Measurements from ENCODE around the gene PCGF3.
A peak's percentile ranks its signal among the peaks of the same experiment; 100 is the strongest.

Gene PCGF3

GRCh38 chr4:784401-785331 is 79.0 kb downstream of the PCGF3 start:
- CTCF ChIA-PET, result interaction anchor here (2.6 kb wide), 1 partner anchor 9 kb away, joined by 9 read pairs; no protein-coding TSS in a partner anchor
- no peak for DNase-seq
- no peaks in the 10 kb centered on the region for H3K9me3 ChIP-seq (ENCODE audit: control extremely low read depth in 1 of 5, control insufficient read depth in 4 of 5, insufficient read depth in 2 of 5, low read depth in 1 of 5, low read length in 4 of 5)
- POLR2A ChIA-PET, result interaction anchor here (0.6 to 1.0 kb wide), 2 partner anchors 9 to 141 kb away, joined by 3 read pairs; no protein-coding TSS in a partner anchor
- H3K4me3 ChIP-seq (ENCODE audit: control insufficient read depth in 1 of 7, extremely low read depth in 1 of 7, insufficient read depth in 4 of 7, low read depth in 2 of 7, low read length in 6 of 7), result no peak overlapping the region
- peaks cover 0 to 48% (median 42%) of the 10 kb centered on the region in 4 experiments for H3K4me1 ChIP-seq (ENCODE audit: control extremely low read depth in 1 of 4, control insufficient read depth in 4 of 4, insufficient read depth in 4 of 4, low read length in 3 of 4)
- peaks cover 0 to 9% (median 3%) of the 10 kb centered on the region in 4 experiments for H3K36me3 ChIP-seq (ENCODE audit: control insufficient read depth in 4 of 4, insufficient read depth in 4 of 4, low read length in 3 of 4)
- no peak overlapping the region for H3K27ac ChIP-seq (ENCODE audit: insufficient read depth in 1 of 2, low read depth in 1 of 2, low read length in 2 of 2, poor library complexity in 1 of 2, severe bottlenecking in 2 of 2)
- H3K27me3 ChIP-seq (replicated peaks in 2 of 5; ENCODE audit: control insufficient read depth in 4 of 5, insufficient read depth in 5 of 5, low read length in 4 of 5), result peaks cover 0 to 56% (median 17%) of the 10 kb centered on the region in 5 experiments
- 40% methylated on average over 51 of the region's 57 CpGs for WGBS (ENCODE audit: insufficient coverage)

DNA sequence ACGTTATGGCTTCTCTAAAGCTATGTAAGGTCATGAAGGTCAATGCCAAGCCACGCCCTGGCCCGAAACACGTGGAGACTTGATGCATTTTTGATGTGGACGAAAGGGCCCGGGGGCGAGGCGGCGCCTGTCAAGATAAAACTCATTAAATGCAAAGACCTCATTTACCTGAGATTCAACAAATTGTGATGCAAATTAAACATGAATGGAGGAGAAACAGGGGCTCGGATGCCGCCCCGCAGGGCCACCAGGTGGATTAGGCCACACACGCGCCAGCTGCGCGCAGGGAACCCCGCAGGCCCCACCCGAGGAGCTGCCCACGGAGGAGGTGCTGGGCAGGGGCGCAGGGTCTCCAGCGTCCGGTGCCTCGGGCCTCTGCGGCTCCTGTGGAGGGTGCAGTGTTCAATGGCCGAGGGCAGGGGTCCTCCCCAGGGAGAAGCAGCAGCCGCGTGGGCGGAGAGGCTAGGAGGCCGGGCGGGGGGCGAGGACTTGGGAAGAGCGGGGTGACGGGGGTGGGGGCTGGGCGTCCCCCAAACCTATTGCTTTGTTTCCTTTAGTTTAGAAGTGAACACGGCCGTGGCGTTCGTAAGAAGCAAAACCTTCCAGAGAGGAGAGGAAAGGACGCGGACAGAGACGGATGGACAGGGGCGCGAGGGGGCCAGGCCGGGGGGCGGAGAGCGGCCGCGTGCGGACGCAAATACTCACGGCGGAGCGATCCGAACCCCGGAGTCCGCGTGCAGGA is 79.9 kb downstream of the PCGF3 start:
- H3K9me3 ChIP-seq (ENCODE audit: control extremely low read depth in 1 of 5, control insufficient read depth in 4 of 5, insufficient read depth in 2 of 5, low read depth in 1 of 5, low read length in 4 of 5), result no peaks in the 10 kb centered on the region
- peak overlapping the region in 3 of 7 experiments; percentile 19 to 52 (median 26) for H3K4me3 ChIP-seq (ENCODE audit: control insufficient read depth in 1 of 7, extremely low read depth in 1 of 7, insufficient read depth in 4 of 7, low read depth in 2 of 7, low read length in 6 of 7)
- 1% methylated on average over 38 of the region's 57 CpGs for WGBS (ENCODE audit: insufficient coverage)
- peaks cover 0 to 42% (median 36%) of the 10 kb centered on the region in 4 experiments for H3K4me1 ChIP-seq (ENCODE audit: control extremely low read depth in 1 of 4, control insufficient read depth in 4 of 4, insufficient read depth in 4 of 4, low read length in 3 of 4)
- peaks cover 0 to 60% (median 17%) of the 10 kb centered on the region in 5 experiments for H3K27me3 ChIP-seq (replicated peaks in 2 of 5; ENCODE audit: control insufficient read depth in 4 of 5, insufficient read depth in 5 of 5, low read length in 4 of 5)
- H3K36me3 ChIP-seq (ENCODE audit: control insufficient read depth in 4 of 4, insufficient read depth in 4 of 4, low read length in 3 of 4), result peaks cover 0 to 2% (median under 1%) of the 10 kb centered on the region in 4 experiments
- POLR2A ChIA-PET, result no interaction called here
- CTCF ChIA-PET, result no interaction called here
- no peak overlapping the region for H3K27ac ChIP-seq (ENCODE audit: insufficient read depth in 1 of 2, low read depth in 1 of 2, low read length in 2 of 2, poor library complexity in 1 of 2, severe bottlenecking in 2 of 2)
- no peak for DNase-seq

DNA sequence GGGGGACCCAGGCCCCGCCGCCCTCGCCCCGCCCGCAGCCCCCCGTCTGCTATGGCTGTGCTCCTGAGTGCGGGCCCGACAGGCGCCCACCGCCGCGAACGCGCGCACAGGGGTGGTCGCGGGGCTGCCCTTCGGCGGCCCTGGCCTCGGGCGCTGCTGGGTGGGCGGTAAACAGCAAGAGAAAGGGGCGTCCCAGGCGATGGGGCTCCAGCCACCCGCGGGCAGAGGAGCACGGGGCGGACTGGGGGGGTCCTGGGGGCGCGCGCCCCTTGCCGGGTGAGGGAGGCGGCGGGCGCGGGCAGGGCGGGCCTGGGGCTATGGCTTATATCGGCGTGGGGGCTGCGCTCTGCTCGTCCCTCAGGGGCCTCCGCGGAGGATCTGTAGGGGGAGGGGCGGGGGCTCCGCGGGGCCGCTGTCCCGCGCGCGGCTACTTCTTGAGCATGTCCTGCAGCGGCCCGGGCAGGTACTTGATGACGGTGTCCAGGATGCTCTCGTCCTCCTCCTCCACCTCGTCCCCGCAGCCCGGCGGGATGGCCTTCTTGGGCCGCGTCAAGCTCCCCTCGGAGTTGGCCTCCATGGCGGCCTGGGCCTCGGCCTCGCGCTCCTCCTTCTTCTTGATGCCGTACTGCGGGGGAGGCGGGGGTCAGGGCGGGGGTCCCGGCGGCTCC is 80.6 kb downstream of the PCGF3 start:
- H3K9me3 ChIP-seq (ENCODE audit: control extremely low read depth in 1 of 5, control insufficient read depth in 4 of 5, insufficient read depth in 2 of 5, low read depth in 1 of 5, low read length in 4 of 5), result no peaks in the 10 kb centered on the region
- CTCF ChIA-PET, result no interaction called here
- no peaks in the 10 kb centered on the region for H3K36me3 ChIP-seq (ENCODE audit: control insufficient read depth in 4 of 4, insufficient read depth in 4 of 4, low read length in 3 of 4)
- H3K4me1 ChIP-seq (ENCODE audit: control extremely low read depth in 1 of 4, control insufficient read depth in 4 of 4, insufficient read depth in 4 of 4, low read length in 3 of 4), result peaks cover 0 to 37% (median 30%) of the 10 kb centered on the region in 4 experiments
- DNase-seq, result no peak
- 2% methylated on average over 41 of the region's 72 CpGs for WGBS (ENCODE audit: insufficient coverage)
- POLR2A ChIA-PET, result no interaction called here
- H3K27ac ChIP-seq (ENCODE audit: insufficient read depth in 1 of 2, low read depth in 1 of 2, low read length in 2 of 2, poor library complexity in 1 of 2, severe bottlenecking in 2 of 2), result no peak overlapping the region
- peak overlapping the region in 3 of 7 experiments; percentile 19 to 54 (median 26) for H3K4me3 ChIP-seq (ENCODE audit: control insufficient read depth in 1 of 7, extremely low read depth in 1 of 7, insufficient read depth in 4 of 7, low read depth in 2 of 7, low read length in 6 of 7)
- H3K27me3 ChIP-seq (replicated peaks in 2 of 5; ENCODE audit: control insufficient read depth in 4 of 5, insufficient read depth in 5 of 5, low read length in 4 of 5), result peaks cover 0 to 67% (median 17%) of the 10 kb centered on the region in 5 experiments

- 40% methylated on average over 11 of the region's 16 CpGs for WGBS (ENCODE audit: insufficient coverage)
- peak overlapping the region in 2 of 7 experiments; percentile 28 to 33 for H3K4me3 ChIP-seq (ENCODE audit: control insufficient read depth in 1 of 7, extremely low read depth in 1 of 7, insufficient read depth in 4 of 7, low read depth in 2 of 7, low read length in 6 of 7)
- no peak overlapping the region for H3K27ac ChIP-seq (ENCODE audit: insufficient read depth in 1 of 2, low read depth in 1 of 2, low read length in 2 of 2, poor library complexity in 1 of 2, severe bottlenecking in 2 of 2)
- H3K36me3 ChIP-seq (ENCODE audit: control insufficient read depth in 4 of 4, insufficient read depth in 4 of 4, low read length in 3 of 4), result no peaks in the 10 kb centered on the region
- peaks cover 0 to 73% (median 19%) of the 10 kb centered on the region in 5 experiments for H3K27me3 ChIP-seq (replicated peaks in 2 of 5; ENCODE audit: control insufficient read depth in 4 of 5, insufficient read depth in 5 of 5, low read length in 4 of 5)
- H3K4me1 ChIP-seq (ENCODE audit: control extremely low read depth in 1 of 4, control insufficient read depth in 4 of 4, insufficient read depth in 4 of 4, low read length in 3 of 4), result peaks cover 0 to 37% (median 30%) of the 10 kb centered on the region in 4 experiments
- no peak for DNase-seq
- ChIA-PET POLR2A (no interaction called here), CTCF (no interaction called here)
- no peaks in the 10 kb centered on the region for H3K9me3 ChIP-seq (ENCODE audit: control extremely low read depth in 1 of 5, control insufficient read depth in 4 of 5, insufficient read depth in 2 of 5, low read depth in 1 of 5, low read length in 4 of 5)
Measured at GRCh38 chr4:786861-787300, 81.2 kb downstream of the PCGF3 start.

DNA sequence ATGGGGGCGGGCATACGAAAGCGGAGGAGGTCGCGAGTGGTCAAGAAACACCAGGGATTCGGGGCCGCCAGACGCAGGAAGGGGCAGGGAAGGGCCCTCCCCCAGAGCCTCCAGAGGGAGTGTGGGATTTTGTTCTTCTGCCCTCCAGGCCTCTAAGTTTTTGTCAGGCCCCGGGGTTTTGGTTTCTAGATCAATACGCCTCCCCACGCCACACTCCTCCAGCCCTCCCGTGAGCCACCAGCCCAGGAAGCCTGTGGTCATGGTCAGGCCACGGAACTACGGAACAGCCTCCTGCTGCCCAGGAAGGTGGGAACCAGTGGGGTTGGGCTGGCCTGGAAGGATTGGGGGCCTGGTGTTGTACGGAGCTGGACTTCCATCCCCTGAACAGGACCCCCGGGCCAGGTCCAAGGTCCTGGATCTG is 81.9 kb downstream of the PCGF3 start:
- 67% methylated on average over 12 of the region's 16 CpGs for WGBS (ENCODE audit: insufficient coverage)
- Histone ChIP-seq H3K9me3 (ENCODE audit: control extremely low read depth in 1 of 5, control insufficient read depth in 4 of 5, insufficient read depth in 2 of 5, low read depth in 1 of 5, low read length in 4 of 5) (no peaks in the 10 kb centered on the region), H3K27me3 (replicated peaks in 2 of 5; ENCODE audit: control insufficient read depth in 4 of 5, insufficient read depth in 5 of 5, low read length in 4 of 5) (peaks cover 0 to 80% (median 19%) of the 10 kb centered on the region in 5 experiments), H3K27ac (ENCODE audit: insufficient read depth in 1 of 2, low read depth in 1 of 2, low read length in 2 of 2, poor library complexity in 1 of 2, severe bottlenecking in 2 of 2) (no peak overlapping the region), H3K4me3 (ENCODE audit: control insufficient read depth in 1 of 7, extremely low read depth in 1 of 7, insufficient read depth in 4 of 7, low read depth in 2 of 7, low read length in 6 of 7) (no peak overlapping the region), H3K36me3 (ENCODE audit: control insufficient read depth in 4 of 4, insufficient read depth in 4 of 4, low read length in 3 of 4) (no peaks in the 10 kb centered on the region), H3K4me1 (ENCODE audit: control extremely low read depth in 1 of 4, control insufficient read depth in 4 of 4, insufficient read depth in 4 of 4, low read length in 3 of 4) (peaks cover 0 to 39% (median 27%) of the 10 kb centered on the region in 4 experiments)
- no peak for DNase-seq
- ChIA-PET POLR2A (no interaction called here), CTCF (no interaction called here)

- CTCF ChIA-PET, result no interaction called here
- no peaks in the 10 kb centered on the region for H3K9me3 ChIP-seq (ENCODE audit: control extremely low read depth in 1 of 5, control insufficient read depth in 4 of 5, insufficient read depth in 2 of 5, low read depth in 1 of 5, low read length in 4 of 5)
- no peaks in the 10 kb centered on the region for H3K36me3 ChIP-seq (ENCODE audit: control insufficient read depth in 4 of 4, insufficient read depth in 4 of 4, low read length in 3 of 4)
- WGBS (ENCODE audit: insufficient coverage), result 75% methylated on average over 14 of the region's 19 CpGs
- peaks cover 0 to 41% (median 24%) of the 10 kb centered on the region in 4 experiments for H3K4me1 ChIP-seq (ENCODE audit: control extremely low read depth in 1 of 4, control insufficient read depth in 4 of 4, insufficient read depth in 4 of 4, low read length in 3 of 4)
- H3K27ac ChIP-seq (ENCODE audit: insufficient read depth in 1 of 2, low read depth in 1 of 2, low read length in 2 of 2, poor library complexity in 1 of 2, severe bottlenecking in 2 of 2), result no peak overlapping the region
- no peak for DNase-seq
- H3K4me3 ChIP-seq (ENCODE audit: control insufficient read depth in 1 of 7, extremely low read depth in 1 of 7, insufficient read depth in 4 of 7, low read depth in 2 of 7, low read length in 6 of 7), result no peak overlapping the region
- peaks cover 0 to 86% (median 21%) of the 10 kb centered on the region in 5 experiments for H3K27me3 ChIP-seq (replicated peaks in 2 of 5; ENCODE audit: control insufficient read depth in 4 of 5, insufficient read depth in 5 of 5, low read length in 4 of 5)
- POLR2A ChIA-PET, result no interaction called here
Measured at GRCh38 chr4:788006-788635, 82.5 kb downstream of the PCGF3 start.

Measured in common myeloid progenitor, CD34-positive (primary cell).